Body of pancreas (tissue), 4 donors: ENCODE data around the gene LIPT1.

Experiments
- POLR2A ChIP-seq, 3 donors: fragments of 450-650 bp; IDR thresholded peaks; one replicate each; pipeline ENCODE4 v1.6.1; 2016; ENCODE audit warnings: antibody characterized with exemption in 3 of 3, mild to moderate bottlenecking in 2 of 3
- TF ChIP-seq, protein P1 (sequence below), 7 experiments: fragments of 450-650 bp in 4 of 7; fragments of 200-600 bp in 3 of 7; sonication (generic) in 3 of 7; IDR thresholded peaks; one replicate each; pipeline ENCODE4 v1.5.1; 2016 to 2019; ENCODE audit warnings: antibody characterized with exemption in 7 of 7

DNA sequence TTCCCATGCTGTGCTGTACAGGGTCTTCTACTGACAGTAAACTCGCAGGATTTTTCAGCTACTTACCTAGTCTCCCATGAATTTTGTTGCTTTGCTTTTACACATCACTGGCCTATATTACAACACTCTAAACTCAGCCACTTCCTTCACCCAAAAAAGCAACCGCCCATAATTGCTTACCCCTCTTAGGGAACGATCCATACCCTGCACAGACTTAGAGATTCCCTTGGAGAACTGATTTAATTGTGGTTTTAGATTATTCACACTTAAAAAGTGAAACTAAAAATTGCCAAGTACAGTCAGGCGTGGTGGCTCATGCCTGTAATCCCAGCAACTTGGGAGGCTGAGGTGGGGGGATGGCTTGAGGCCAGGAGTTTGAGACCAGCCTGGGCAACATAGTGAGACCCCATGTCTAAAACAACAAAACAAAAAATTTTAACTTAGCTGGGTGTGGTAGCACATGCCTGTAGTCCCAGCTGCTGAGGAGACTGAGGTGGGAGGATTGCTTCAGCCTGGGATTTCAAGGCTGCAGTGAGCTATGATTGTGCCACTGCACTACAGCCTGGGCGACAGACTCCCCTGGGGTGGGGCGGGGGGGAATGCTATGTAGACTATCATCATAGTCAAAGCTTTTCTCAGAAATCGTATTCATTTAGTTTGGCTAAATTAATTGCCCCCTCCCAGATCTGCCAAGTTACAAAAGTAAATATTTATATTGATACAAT is 45.5 kb downstream of the LIPT1 start:
- TF ChIP-seq, protein P1, sequence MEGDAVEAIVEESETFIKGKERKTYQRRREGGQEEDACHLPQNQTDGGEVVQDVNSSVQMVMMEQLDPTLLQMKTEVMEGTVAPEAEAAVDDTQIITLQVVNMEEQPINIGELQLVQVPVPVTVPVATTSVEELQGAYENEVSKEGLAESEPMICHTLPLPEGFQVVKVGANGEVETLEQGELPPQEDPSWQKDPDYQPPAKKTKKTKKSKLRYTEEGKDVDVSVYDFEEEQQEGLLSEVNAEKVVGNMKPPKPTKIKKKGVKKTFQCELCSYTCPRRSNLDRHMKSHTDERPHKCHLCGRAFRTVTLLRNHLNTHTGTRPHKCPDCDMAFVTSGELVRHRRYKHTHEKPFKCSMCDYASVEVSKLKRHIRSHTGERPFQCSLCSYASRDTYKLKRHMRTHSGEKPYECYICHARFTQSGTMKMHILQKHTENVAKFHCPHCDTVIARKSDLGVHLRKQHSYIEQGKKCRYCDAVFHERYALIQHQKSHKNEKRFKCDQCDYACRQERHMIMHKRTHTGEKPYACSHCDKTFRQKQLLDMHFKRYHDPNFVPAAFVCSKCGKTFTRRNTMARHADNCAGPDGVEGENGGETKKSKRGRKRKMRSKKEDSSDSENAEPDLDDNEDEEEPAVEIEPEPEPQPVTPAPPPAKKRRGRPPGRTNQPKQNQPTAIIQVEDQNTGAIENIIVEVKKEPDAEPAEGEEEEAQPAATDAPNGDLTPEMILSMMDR (IDR thresholded peaks at IDR 0.05) = no peak
- no peak for TF ChIP-seq POLR2A (IDR thresholded peaks at IDR 0.05)
